ENCODE results near the gene C20orf173. TPM values are rescaled to one million over a fixed set of nuclear protein-coding genes. Genes with fewer than 3 reads are reported as not detected.

The C20orf173 gene
- total and polyA plus RNA-seq, 12 donors = not detected

DNA sequence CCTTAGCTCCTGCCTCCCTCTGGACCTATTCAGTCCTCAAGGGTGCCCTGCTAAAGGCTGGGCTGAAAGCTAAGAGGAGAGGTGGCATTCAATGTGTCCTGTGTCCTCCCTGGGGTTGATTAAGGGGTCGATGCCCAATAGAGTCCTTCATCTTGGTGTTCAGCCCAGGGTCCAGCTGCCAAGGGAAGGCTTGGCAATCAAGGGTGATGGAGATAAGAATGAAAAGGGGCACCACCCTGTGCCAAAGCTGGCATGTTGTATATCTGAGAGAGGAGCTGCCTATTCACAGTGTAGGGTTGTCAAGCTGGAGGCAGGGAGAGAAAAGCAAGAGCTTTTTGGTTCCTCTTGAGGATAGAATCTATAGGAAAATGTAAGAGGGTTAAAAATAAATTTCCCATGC lies 12.3 kb downstream of the C20orf173 start:
- DNase-seq = no peak
- no peak for TF ChIP-seq POLR2A (IDR thresholded peaks at IDR 0.05)
- Histone ChIP-seq H3K27ac (no peak overlapping the region), H3K4me1 (replicated peaks in 1 of 2) (peaks cover 0 to 8% of the 10 kb centered on the region in 2 donors), H3K36me3 (replicated peaks in 1 of 2) (peaks cover 0 to 4% of the 10 kb centered on the region in 2 donors), H3K4me3 (no peak overlapping the region), H3K9me3 (replicated peaks in 1 of 3) (no peaks in the 10 kb centered on the region), H3K27me3 (no peaks in the 10 kb centered on the region)
- 50 to 88% (median 67%) methylated on average over 1 of the region's 1 CpG for WGBS, 4 donors
- intact Hi-C loops (cut with DNase I) = no loop called here

DNA sequence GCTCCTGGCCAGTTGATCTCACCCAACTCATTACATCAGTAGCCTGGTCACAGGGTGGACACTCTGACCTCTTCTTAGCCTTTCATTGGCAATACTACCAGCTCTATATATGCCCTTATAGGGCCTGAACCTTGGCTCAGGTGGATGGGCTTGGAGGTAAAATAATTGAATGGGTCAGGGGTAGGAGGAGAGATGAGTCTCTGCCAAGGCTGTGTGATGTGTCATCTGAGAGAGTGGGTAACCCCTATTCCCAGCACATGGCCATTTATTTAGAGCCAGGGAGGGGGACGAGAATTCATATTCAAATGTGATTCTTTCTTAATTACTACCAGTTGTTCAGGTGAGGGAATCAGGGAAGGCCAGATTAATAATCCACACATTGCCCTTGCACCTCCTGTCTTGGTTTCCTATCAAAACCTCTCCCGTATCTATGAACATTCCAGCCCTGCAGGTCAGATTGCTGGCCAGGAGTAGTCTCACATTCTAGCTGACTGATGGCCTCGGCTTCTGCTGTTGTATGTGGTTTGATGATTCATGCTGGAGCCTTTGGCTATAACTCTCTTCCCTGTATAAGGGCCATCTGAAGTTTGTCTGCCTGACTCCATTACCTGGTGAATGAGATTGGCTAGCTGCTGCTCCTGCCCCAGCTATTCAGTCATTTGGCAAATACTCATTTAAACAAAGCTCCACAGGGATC lies 13.4 kb downstream of the C20orf173 start:
- Histone ChIP-seq H3K27ac (peak overlapping the region in 2 of 5 donors; percentile 17 to 41), H3K4me3 (no peak overlapping the region), H3K4me1 (replicated peaks in 1 of 2) (peaks cover 0 to 8% of the 10 kb centered on the region in 2 donors), H3K27me3 (no peaks in the 10 kb centered on the region), H3K9me3 (replicated peaks in 1 of 3) (no peaks in the 10 kb centered on the region), H3K36me3 (replicated peaks in 1 of 2) (peaks cover 0 to 11% of the 10 kb centered on the region in 2 donors)
- intact Hi-C loops (cut with DNase I) = no loop called here
- TF ChIP-seq POLR2A (IDR thresholded peaks at IDR 0.05) = no peak
- TF ChIP-seq, protein P1, sequence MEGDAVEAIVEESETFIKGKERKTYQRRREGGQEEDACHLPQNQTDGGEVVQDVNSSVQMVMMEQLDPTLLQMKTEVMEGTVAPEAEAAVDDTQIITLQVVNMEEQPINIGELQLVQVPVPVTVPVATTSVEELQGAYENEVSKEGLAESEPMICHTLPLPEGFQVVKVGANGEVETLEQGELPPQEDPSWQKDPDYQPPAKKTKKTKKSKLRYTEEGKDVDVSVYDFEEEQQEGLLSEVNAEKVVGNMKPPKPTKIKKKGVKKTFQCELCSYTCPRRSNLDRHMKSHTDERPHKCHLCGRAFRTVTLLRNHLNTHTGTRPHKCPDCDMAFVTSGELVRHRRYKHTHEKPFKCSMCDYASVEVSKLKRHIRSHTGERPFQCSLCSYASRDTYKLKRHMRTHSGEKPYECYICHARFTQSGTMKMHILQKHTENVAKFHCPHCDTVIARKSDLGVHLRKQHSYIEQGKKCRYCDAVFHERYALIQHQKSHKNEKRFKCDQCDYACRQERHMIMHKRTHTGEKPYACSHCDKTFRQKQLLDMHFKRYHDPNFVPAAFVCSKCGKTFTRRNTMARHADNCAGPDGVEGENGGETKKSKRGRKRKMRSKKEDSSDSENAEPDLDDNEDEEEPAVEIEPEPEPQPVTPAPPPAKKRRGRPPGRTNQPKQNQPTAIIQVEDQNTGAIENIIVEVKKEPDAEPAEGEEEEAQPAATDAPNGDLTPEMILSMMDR (IDR thresholded peaks at IDR 0.05) = no peak
- peak; percentile 38 to 78 (median 69) for DNase-seq
- 35 to 46% (median 42%) methylated on average over 3 of the region's 3 CpGs for WGBS, 4 donors

DNA sequence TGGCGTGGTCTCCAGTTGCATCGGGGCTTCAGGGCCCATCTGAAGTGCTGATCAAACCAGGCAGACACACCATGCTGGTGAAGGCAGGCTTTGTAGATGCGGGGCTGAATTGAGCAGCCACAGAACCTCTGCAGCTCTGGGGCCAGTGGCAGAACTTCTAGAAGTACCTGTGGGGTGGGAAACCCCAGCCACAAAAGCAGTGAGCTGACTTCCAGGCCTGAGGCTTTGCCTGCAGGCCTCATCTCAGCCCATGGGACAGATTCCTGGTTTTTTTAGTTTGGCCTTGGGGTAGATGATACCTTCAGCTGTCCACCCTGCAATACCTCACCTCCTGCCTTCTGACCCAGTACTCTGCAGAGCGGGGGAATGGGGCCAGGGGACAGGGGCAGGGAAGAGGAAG lies 14.1 kb downstream of the C20orf173 start:
- H3K4me1 ChIP-seq (replicated peaks in 1 of 2) = peaks cover 0 to 8% of the 10 kb centered on the region in 2 donors
- H3K27me3 ChIP-seq = no peaks in the 10 kb centered on the region
- 91 to 100% (median 95%) methylated on average over 1 to 4 of the region's 4 CpGs for WGBS, 4 donors
- no peak overlapping the region for H3K4me3 ChIP-seq
- H3K9me3 ChIP-seq (replicated peaks in 1 of 3) = no peaks in the 10 kb centered on the region
- no peak overlapping the region for H3K27ac ChIP-seq
- intact Hi-C loops (cut with DNase I) = no loop called here
- TF ChIP-seq POLR2A (IDR thresholded peaks at IDR 0.05) = no peak
- TF ChIP-seq, protein P1 (IDR thresholded peaks at IDR 0.05) = no peak
- peaks cover 0 to 19% of the 10 kb centered on the region in 2 donors for H3K36me3 ChIP-seq (replicated peaks in 1 of 2)
- DNase-seq = no peak

DNA sequence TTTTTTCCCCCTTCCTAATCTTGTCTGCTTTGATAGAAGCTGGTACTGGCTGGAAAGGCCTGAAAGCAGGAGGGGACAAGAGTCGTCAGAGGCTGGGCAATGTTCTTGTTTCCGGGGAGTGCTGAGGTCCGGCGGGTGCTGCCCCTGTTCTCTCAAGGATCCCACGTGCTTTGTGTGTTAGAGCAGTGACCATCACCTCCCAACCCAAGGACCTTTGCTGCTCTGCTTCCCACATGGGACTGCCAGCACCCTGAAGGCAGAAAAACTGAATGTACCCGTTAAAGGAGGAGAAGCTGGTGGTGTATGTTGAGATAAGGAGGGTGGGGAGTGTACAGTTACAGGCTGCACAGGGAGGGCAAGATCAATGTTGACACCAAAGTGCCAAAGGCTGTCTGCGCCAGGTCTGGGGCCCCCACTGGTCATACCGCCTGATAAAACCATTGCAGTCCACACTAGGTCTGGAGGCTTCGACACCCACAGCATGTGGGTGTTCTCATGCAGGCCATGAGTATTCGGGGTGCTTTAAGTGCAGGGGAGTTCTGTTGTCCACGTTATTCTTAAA lies 15.0 kb downstream of the C20orf173 start:
- WGBS, 4 donors = 85 to 92% (median 91%) methylated on average over 11 of the region's 11 CpGs
- Histone ChIP-seq H3K4me3 (no peak overlapping the region), H3K27ac (no peak overlapping the region), H3K9me3 (replicated peaks in 1 of 3) (no peaks in the 10 kb centered on the region), H3K36me3 (replicated peaks in 1 of 2) (peaks cover 0 to 28% of the 10 kb centered on the region in 2 donors), H3K27me3 (no peaks in the 10 kb centered on the region), H3K4me1 (replicated peaks in 1 of 2) (peaks cover 0 to 8% of the 10 kb centered on the region in 2 donors)
- TF ChIP-seq POLR2A (IDR thresholded peaks at IDR 0.05) = no peak
- TF ChIP-seq, protein P1 (IDR thresholded peaks at IDR 0.05) = no peak
- intact Hi-C loops (cut with DNase I) = no loop called here
- no peak for DNase-seq
